Measurements from ENCODE around the gene ATP1B3.
"Not testable (repeated sequence)": the region's sequence is repeated elsewhere in the genome, so short reads cannot be mapped to it uniquely, and the experiment has no call there.

- not testable (repeated sequence) for TF ChIP-seq POLR2A (IDR thresholded peaks at IDR 0.05; ENCODE audit: low read length); GATA1 (IDR thresholded peaks at IDR 0.05; ENCODE audit: low read depth, low read length)
These were observed 98.3 kb downstream of the ATP1B3 start for GRCh38 chr3:141974777-141975176.
